Measurements from ENCODE around the gene PAM16.
A peak's percentile ranks its signal among the peaks of the same experiment; 100 is the strongest.
"Not testable (repeated sequence)": the region's sequence is repeated elsewhere in the genome, so short reads cannot be mapped to it uniquely, and the experiment has no call there.

Gene PAM16

DNA sequence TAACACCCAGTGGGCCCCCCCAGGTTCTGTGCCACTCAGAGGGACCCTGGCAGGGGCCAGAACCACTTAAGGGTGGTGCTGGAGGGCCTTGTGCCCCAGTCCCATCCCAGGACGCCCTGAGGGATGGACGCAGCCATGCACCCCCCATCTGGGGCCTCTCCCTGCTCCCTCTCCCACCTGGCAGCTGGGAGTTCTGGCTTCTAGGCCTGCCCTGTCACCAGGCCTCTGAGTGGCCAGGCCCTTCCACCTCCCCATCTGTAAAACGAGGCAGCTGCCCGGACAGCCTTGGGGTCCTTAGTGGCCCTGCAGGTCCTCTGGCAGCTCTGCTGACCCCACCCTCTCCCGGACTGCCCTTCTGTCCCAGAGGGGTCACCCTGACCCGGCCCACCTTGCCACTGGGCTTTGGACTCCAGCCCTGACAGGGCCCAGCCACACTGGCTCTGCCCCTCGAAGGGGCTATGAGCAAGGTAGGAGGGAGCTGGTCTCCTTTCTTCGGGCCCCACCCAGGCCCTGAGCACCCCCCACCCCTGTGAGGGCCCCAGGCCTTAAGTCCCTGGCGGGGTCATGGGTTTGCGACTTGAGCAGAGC, 12.3 kb downstream of the PAM16 start:
- ATAC-seq = no peak
- H3K4me3 Mint-ChIP-seq = no peak overlapping the region

DNA sequence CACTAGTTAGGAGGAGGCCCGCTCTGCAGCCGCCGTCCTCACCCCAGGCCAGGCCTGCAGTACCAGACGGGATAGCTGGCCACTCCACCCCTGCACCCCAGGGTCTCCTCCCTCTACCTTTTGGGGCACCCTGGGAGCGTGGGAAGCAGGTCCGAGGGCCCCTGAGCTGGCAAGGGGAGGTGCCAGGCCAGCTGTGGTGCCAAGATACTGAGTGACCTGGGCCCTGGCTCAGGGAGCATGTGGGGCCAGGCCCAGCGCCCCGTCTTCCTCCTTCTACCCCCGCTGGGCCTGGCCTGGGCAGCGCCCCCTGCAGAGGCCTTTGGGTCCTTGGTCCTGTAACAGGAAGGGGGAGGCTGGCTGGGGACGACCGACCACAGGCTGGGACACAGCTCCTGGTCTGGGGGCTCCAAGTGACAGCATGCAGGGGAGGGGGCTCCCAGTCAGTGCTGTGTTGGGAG, 13.0 kb downstream of the PAM16 start:
- no peak overlapping the region for H3K27ac Mint-ChIP-seq
- H3K4me3 Mint-ChIP-seq = no peak overlapping the region
- no peaks in the 10 kb centered on the region for H3K9me3 Mint-ChIP-seq
- peaks cover 6% of the 10 kb centered on the region for H3K4me1 Mint-ChIP-seq
- peaks cover 6% of the 10 kb centered on the region for H3K36me3 Mint-ChIP-seq
- H3K27me3 Mint-ChIP-seq = no peaks in the 10 kb centered on the region
- peak; percentile 4 for ATAC-seq

More for the DNA sequence above, 12.3 kb downstream of the PAM16 start:
- H3K27me3 Mint-ChIP-seq = no peaks in the 10 kb centered on the region
- H3K4me1 Mint-ChIP-seq = peaks cover 9% of the 10 kb centered on the region
- peaks cover 6% of the 10 kb centered on the region for H3K36me3 Mint-ChIP-seq
- no peak overlapping the region for H3K27ac Mint-ChIP-seq
- no peaks in the 10 kb centered on the region for H3K9me3 Mint-ChIP-seq

DNA sequence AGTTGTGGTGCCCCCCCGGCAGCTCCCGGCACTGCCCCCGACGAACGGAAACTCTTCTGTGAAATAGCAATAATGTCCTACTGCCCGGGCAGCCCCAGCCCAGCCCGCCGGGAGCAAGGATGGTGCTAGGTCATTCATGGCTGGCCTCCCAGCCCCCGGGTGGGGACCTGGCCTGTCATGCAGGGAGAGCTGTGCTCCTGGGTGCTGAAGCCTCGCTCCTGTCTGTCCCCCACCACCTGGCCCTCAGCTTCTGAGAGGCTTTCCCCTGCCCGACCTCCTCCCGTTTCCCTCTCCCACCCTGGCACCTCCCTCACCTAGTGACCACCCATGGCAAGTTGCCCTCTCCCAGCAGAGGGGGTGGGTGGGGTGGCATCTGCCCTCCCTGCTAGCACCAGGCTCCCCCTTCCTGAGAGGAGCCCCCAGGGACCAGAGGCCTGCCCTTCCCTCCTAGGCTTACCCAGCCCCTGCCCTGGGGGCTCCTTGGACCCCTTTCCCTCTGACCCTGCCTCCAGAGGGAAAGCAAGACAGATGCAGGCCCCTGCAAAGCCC, 13.5 kb downstream of the PAM16 start:
- Mint-ChIP-seq H3K36me3 (peaks cover 6% of the 10 kb centered on the region), H3K9me3 (no peaks in the 10 kb centered on the region), H3K27me3 (no peaks in the 10 kb centered on the region), H3K27ac (no peak overlapping the region), H3K4me1 (peaks cover 6% of the 10 kb centered on the region), H3K4me3 (no peak overlapping the region)
- no peak for ATAC-seq

DNA sequence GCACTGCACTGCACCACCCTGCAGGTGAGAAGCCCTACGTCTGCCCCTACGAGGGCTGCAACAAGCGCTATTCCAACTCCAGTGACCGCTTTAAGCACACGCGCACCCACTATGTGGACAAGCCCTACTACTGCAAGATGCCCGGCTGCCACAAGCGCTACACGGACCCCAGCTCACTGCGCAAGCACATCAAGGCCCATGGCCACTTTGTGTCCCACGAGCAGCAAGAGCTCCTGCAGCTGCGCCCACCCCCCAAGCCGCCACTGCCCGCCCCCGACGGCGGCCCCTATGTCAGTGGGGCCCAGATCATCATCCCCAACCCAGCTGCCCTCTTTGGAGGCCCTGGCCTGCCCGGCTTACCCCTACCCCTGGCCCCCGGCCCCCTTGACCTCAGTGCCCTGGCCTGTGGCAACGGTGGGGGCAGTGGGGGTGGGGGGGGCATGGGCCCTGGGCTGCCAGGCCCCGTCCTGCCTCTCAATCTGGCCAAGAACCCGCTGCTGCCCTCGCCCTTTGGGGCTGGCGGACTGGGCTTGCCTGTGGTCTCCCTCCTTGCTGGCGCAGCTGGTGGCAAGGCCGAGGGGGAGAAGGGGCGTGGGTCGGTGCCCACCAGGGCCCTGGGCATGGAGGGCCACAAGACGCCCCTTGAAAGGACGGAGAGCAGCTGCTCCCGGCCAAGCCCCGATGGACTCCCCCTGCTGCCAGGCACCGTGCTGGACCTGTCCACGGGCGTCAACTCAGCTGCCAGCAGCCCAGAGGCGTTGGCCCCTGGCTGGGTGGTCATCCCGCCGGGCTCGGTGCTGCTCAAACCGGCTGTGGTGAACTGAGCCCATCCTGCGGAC, 14.2 kb downstream of the PAM16 start:
- ATAC-seq = peak; percentile 24
- peaks cover 6% of the 10 kb centered on the region for H3K36me3 Mint-ChIP-seq
- H3K9me3 Mint-ChIP-seq = no peaks in the 10 kb centered on the region
- H3K27ac Mint-ChIP-seq = no peak overlapping the region
- H3K4me1 Mint-ChIP-seq = peaks cover 6% of the 10 kb centered on the region
- H3K27me3 Mint-ChIP-seq = no peaks in the 10 kb centered on the region
- no peak overlapping the region for H3K4me3 Mint-ChIP-seq

DNA sequence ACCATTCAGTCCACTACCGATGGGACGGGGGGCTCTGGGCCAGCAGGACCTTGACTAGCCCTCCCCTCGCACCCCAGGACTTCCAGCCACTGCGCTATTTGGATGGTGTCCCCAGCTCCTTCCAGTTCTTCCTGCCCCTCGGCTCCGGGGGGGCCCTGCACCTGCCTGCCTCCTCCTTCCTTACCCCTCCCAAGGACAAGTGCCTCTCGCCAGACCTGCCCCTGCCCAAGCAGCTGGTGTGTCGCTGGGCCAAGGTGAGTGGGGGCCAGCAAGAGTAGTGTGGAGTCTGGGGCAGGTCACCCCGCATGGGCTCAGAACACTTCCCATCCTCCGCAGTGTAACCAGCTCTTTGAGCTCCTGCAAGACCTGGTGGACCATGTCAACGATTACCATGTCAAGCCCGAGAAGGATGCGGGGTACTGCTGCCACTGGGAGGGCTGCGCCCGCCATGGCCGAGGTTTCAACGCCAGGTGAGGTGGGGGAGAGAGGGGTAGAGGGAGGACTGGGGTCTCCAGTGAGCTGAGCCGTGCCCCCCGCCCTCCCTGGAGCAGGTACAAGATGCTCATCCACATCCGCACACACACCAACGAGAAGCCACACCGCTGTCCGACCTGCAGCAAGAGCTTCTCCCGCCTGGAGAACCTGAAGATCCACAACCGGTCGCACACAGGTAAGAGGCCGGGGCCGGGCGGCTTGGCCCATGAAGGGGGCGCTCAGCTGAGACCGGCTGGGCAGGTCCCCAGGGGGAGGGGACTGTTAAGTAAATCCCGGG, 16.2 kb downstream of the PAM16 start:
- no peaks in the 10 kb centered on the region for H3K27me3 Mint-ChIP-seq
- no peak overlapping the region for H3K27ac Mint-ChIP-seq
- no peak overlapping the region for H3K4me3 Mint-ChIP-seq
- no peaks in the 10 kb centered on the region for H3K9me3 Mint-ChIP-seq
- ATAC-seq = no peak
- peaks cover 8% of the 10 kb centered on the region for H3K4me1 Mint-ChIP-seq
- H3K36me3 Mint-ChIP-seq = peaks cover 6% of the 10 kb centered on the region

DNA sequence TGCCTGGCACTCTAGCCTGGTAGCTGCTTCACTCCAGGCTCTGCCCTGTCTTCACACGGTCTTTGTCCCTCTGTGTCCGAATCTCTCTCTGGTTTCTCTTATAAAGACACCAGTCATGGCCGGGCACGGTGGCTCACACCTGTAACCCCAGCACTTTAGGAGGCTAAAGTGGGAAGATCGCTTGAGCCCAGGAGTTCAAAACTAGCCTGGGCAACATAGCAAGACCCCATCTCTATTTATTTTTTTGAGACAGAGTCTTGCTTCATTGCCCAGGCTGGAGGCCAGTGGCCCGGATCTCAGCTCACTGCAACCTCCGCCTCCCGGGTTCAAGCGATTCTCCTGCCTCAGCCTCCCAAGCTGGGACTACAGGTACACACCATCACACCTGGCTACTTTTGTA, 17.4 kb downstream of the PAM16 start:
- H3K36me3 Mint-ChIP-seq, H3K27ac Mint-ChIP-seq, H3K4me3 Mint-ChIP-seq, ATAC-seq, H3K9me3 Mint-ChIP-seq: not testable (repeated sequence)
- H3K27me3 Mint-ChIP-seq = peaks cover 11% of the 10 kb centered on the region
- H3K4me1 Mint-ChIP-seq = peaks cover 13% of the 10 kb centered on the region

DNA sequence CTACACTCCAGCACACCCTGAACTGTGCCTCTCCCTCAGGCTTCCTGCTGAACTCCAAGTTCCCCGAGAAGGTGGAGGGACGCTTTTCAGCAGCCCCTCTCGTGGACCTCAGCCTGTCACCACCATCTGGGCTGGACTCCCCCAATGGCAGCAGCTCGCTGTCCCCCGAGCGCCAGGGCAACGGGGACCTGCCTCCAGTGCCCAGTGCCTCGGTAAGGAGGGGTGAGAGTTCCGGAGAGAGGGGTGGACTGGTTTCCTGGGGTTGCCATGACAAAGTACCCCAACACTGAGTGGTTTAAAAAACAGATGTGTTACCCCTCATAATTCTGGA, 17.8 kb downstream of the PAM16 start:
- Mint-ChIP-seq H3K27ac (no peak overlapping the region), H3K27me3 (peaks cover 16% of the 10 kb centered on the region), H3K4me3 (no peak overlapping the region), H3K4me1 (peaks cover 17% of the 10 kb centered on the region), H3K9me3 (no peaks in the 10 kb centered on the region), H3K36me3 (no peaks in the 10 kb centered on the region)
- ATAC-seq = no peak

DNA sequence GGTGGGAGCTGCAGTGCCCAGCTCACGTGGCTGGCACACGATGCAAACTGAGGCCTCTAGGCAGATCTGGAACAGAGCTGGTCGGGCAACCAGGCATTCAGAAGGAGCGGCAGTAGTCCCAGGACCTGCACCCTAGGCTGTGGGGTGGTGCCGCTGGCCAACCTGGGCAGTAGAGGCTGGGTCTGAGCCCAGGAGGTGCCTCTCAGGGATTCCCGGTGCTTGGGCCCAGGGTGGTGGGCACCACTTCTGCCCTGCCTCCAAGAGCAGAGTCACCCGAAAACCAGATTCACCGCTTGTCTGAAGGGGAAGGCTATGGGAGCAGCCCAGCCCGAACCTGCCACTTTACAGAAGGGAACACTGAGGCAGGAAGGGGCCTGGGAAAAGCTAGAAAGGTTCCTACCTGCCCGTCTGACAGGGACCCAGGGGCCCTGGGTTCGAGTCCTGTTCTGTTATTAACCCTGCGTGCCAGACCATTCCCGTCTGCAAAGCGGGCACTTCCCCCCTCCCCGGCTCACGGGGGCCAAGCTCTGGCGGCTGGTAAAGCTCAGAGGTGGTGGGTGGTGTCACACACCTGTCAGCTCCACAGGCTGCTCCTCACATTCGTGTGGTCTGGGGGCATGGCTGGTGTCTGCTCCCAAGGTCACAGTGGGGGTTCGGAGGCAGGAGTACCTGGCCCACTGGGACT, 18.4 kb downstream of the PAM16 start:
- Mint-ChIP-seq H3K4me1 (peaks cover 17% of the 10 kb centered on the region), H3K27ac (no peak overlapping the region), H3K9me3 (no peaks in the 10 kb centered on the region), H3K36me3 (no peaks in the 10 kb centered on the region), H3K4me3 (no peak overlapping the region), H3K27me3 (peaks cover 20% of the 10 kb centered on the region)
- ATAC-seq = no peak

DNA sequence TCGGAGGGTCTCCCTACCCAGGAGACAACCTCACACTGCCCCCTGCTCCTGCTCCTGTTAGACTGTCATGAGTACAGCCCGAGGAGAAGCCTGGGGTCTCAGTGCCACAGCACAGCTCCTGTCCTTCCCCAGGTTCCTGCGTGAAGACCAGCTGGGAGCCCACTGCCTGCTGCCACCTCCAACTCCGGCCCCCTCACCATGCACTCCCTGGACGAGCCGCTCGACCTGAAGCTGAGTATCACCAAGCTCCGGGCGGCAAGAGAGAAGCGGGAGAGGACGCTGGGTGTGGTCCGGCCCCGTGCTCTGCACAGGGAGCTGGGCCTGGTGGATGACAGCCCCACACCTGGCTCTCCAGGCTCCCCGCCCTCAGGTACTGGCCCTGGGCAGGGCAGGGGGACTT, 19.0 kb downstream of the PAM16 start:
- H3K4me3 Mint-ChIP-seq = no peak overlapping the region

DNA sequence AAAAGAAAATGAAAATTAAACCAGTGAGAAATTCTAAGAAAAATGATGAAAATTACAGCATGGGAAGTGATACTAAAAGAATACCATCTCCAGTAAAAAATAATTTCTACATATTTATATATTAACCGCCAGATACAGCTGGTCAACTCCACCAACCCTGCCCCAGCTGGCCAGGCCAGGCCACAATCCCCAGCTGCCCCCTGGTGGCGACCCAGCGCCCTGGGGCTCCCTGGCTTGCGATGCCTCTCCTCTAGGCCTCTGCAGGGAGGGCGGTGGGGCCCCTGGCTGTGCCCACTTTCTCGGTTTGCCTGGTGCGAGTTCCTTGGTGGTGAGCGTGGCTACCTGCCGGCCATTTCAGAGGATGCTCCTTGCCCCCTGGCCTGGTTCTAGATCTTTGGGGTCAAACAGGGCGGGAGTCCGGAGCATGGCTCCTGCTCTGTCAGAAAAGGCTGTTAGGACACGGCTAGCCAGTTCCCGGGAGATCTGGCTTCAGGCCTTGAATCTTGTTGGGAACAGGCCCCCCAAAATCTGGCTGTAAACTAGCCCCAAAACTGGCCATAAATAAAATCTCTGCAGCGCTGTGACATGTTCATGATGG, 20.7 kb downstream of the PAM16 start:
- H3K27me3 Mint-ChIP-seq = peaks cover 20% of the 10 kb centered on the region
- H3K4me3 Mint-ChIP-seq = no peak overlapping the region
- no peaks in the 10 kb centered on the region for H3K36me3 Mint-ChIP-seq
- no peaks in the 10 kb centered on the region for H3K9me3 Mint-ChIP-seq
- H3K27ac Mint-ChIP-seq = no peak overlapping the region
- peaks cover 18% of the 10 kb centered on the region for H3K4me1 Mint-ChIP-seq
- ATAC-seq = peak; percentile 80

More for the DNA sequence above, 19.0 kb downstream of the PAM16 start:
- Mint-ChIP-seq H3K36me3 (no peaks in the 10 kb centered on the region), H3K4me1 (peaks cover 14% of the 10 kb centered on the region), H3K27me3 (peaks cover 20% of the 10 kb centered on the region), H3K9me3 (no peaks in the 10 kb centered on the region), H3K27ac (no peak overlapping the region)
- ATAC-seq = no peak

DNA sequence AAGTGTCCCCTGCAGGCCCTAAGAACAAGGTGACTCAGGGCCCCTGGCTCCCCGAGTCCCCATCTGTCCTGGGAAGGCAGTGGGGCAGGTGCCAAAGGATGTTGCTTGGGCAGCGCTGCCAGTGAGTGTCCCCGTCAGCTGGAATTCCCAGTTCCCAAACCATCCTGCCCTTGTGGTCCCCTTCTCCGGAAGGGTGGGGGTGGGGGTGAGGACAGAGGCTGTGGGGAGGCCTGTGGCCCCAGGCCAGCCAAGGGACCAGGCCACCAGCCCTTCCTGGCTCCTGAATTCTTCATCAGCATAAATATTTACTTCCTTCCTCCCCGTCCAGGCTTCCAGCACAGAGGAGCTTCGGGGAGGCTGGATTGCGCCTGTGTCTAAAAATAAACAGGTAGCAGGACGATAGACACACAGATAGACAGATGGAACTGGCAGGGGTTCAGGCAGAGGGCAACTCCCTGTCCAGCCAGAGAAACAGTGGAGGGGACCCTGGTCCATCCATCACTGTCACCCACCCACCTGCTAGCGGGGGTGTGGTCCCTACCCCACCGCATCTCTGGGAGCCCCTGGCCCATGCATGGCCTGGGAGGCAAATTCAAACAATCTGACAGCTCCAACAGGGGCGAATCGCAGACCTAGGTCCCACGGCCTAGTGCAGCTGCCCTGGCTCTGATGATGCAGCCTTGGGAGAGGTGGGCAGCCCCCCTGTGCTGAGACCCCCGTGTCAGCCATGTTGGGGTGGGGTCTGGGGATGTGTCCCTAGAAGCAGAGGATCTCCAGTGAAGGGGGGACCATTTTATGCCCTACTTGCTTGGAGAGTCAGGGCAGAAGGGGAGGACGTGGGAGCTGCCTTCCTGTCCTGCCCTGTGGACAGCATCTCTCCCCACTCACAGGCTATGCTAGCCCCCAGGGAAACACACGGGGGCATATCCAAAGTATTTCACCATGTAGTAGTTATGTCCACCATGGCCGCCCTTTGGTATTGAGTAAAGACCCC, 22.0 kb downstream of the PAM16 start:
- peak overlapping the region; percentile 67 for H3K27ac Mint-ChIP-seq
- no peak overlapping the region for H3K4me3 Mint-ChIP-seq
- H3K4me1 Mint-ChIP-seq = peaks cover 26% of the 10 kb centered on the region
- H3K27me3 Mint-ChIP-seq = peaks cover 20% of the 10 kb centered on the region
- H3K36me3 Mint-ChIP-seq = no peaks in the 10 kb centered on the region
- ATAC-seq = no peak
- no peaks in the 10 kb centered on the region for H3K9me3 Mint-ChIP-seq

DNA sequence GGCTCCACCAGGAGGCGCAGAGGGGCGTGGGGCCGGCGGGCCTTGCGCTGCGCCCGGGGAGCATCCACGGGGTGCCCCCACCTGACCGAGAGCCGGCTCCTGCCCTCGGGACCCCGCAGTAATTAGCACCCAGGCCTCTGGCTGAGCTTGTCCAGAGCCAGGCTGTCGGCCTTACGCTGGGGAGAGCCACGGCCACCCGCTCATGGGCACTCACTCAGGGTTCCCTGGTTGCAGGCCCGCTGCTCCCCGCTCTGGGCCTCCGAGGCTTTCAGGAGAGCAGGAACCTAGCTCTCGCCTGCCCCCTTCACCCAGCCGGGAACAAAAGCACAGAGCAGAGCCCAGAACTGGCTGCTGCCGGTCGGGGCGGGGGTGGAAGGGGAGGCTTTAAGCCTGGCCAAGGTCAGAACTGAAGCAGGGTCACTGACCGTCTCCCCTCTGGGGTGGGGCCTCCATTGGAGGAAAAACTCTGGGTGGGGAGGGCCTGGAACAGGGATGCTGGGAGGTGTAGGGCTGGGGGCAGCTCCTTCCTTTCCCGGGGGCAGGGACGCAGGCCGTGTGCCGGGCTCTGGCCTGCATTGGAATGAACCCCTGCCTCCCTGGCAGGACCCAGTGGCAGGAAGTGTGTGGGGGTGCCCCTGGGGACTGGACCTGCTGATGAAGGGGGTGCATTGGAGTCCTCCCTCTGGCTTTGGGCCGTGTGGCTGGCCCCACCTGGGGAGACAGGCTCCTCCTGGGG, 22.9 kb downstream of the PAM16 start:
- no peaks in the 10 kb centered on the region for H3K9me3 Mint-ChIP-seq
- H3K27ac Mint-ChIP-seq = peak overlapping the region; percentile 67
- no peaks in the 10 kb centered on the region for H3K36me3 Mint-ChIP-seq
- H3K27me3 Mint-ChIP-seq = peaks cover 20% of the 10 kb centered on the region
- H3K4me3 Mint-ChIP-seq = peak overlapping the region; percentile 67
- ATAC-seq = peak; percentile 63
- H3K4me1 Mint-ChIP-seq = peaks cover 26% of the 10 kb centered on the region

DNA sequence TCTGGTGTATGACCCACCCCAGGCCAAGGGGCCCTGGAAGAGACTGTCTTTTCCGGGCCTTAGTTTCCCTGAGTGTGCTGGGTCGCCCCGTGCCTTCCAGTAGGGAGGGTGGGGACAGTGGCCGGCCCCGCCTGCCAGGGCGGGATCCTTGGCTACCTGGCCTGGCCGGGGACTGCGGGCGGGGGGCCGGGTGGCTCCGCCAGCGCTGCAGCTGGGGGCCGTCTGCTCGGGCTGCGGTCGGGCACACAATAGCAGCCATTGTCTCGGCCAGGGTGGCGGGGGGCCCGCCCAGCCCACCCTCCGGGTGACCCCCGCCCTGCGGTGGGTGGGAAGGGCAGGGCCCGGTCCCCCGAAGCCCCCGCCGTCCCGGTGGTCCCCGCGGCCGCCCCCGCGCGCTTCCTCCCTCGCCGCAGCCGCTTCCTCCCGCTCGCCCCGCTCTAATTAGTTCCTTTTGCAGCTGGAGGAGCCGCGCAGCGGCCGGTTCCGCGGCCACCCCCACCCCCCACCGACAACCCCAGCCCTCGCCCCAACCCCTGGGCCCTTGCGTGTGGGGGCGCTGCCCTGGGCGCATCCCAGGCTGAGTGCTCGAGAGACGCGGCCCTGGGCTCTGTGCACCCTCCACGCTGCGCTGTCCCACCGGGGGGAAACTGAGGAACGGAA, 23.6 kb downstream of the PAM16 start:
- peak overlapping the region; percentile 67 for H3K27ac Mint-ChIP-seq
- H3K4me1 Mint-ChIP-seq = peaks cover 26% of the 10 kb centered on the region
- peak; percentile 2 for ATAC-seq
- no peaks in the 10 kb centered on the region for H3K36me3 Mint-ChIP-seq
- no peaks in the 10 kb centered on the region for H3K9me3 Mint-ChIP-seq
- no peak overlapping the region for H3K4me3 Mint-ChIP-seq
- peaks cover 20% of the 10 kb centered on the region for H3K27me3 Mint-ChIP-seq

Data from stimulated activated memory B cell treated with anti-CD40 and anti-IgM and Interleukin-4, amounts not matched to agents 10 μg/mL and 1 μg/mL and 100 μg/mL, for 72 hours (primary cell).